Uterus (tissue), 2 donors: Measurements from ENCODE around the gene SLFN5.

Experiments used
- POLR2A ChIP-seq, 2 donors: fragments of 450-650 bp; IDR thresholded peaks; one replicate each; pipeline ENCODE4 v1.6.1; 2016; ENCODE audit warnings: antibody characterized with exemption in 2 of 2, mild to moderate bottlenecking in 1 of 2, moderate library complexity in 1 of 2
- TF ChIP-seq, protein P1 (sequence below), 4 experiments: fragments of 200-600 bp in 2 of 4; fragments of 450-650 bp in 2 of 4; sonication (generic) in 2 of 4; IDR thresholded peaks; one replicate each; pipeline ENCODE4 v1.5.1; 2016 to 2019; ENCODE audit warnings: antibody characterized with exemption in 4 of 4, mild to moderate bottlenecking in 2 of 4, moderate library complexity in 1 of 4

DNA sequence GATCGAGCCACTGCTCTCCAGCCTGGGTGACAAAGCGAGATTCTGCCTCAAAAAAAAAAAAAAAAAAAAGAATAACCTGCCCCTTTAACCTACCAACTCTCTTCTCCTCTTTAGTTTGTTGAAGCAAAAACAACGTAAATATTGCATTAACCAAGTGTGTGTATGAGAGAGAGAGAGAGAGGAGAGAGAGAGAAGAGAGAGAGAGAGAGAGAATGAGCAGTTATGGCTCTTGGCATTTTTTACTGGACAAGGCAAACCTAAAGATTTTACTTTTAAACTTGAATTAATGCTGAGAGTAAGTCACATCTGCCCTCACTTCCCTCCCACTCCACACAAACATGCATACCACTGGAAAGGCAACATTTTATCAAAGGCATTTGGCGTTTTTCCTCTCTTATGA lies 3.0 kb upstream of the SLFN5 start:
- TF ChIP-seq, protein P1, sequence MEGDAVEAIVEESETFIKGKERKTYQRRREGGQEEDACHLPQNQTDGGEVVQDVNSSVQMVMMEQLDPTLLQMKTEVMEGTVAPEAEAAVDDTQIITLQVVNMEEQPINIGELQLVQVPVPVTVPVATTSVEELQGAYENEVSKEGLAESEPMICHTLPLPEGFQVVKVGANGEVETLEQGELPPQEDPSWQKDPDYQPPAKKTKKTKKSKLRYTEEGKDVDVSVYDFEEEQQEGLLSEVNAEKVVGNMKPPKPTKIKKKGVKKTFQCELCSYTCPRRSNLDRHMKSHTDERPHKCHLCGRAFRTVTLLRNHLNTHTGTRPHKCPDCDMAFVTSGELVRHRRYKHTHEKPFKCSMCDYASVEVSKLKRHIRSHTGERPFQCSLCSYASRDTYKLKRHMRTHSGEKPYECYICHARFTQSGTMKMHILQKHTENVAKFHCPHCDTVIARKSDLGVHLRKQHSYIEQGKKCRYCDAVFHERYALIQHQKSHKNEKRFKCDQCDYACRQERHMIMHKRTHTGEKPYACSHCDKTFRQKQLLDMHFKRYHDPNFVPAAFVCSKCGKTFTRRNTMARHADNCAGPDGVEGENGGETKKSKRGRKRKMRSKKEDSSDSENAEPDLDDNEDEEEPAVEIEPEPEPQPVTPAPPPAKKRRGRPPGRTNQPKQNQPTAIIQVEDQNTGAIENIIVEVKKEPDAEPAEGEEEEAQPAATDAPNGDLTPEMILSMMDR (IDR thresholded peaks at IDR 0.05) = no peak
- TF ChIP-seq POLR2A (IDR thresholded peaks at IDR 0.05) = no peak
